ENCODE results near the gene MIER2. TPM values are rescaled to one million over a fixed set of nuclear protein-coding genes. Genes with fewer than 3 reads are reported as not detected.
A peak's percentile ranks its signal among the peaks of the same experiment; 100 is the strongest.
"Not testable (repeated sequence)": the region's sequence is repeated elsewhere in the genome, so short reads cannot be mapped to it uniquely, and the experiment has no call there.

The MIER2 gene
- total and polyA plus RNA-seq, 2 donors (not counting 1 experiment from before 2014, with no cell fraction given): 10.5 to 19.7 TPM

- ChIA-PET POLR2A (no interaction called here), CTCF (no interaction called here)
- Histone ChIP-seq H3K36me3 (replicated peaks in 1 of 2; ENCODE audit: control extremely low read depth in 1 of 2, control insufficient read depth in 1 of 2, extremely low read depth in 1 of 2, insufficient read depth in 2 of 2, low read length in 1 of 2) (no peaks in the 10 kb centered on the region), H3K9me3 (ENCODE audit: control extremely low read depth in 1 of 3, control insufficient read depth in 2 of 3, insufficient read depth in 1 of 3, low read length in 2 of 3) (peaks cover 0 to 30% (median 6%) of the 10 kb centered on the region in 3 donors), H3K4me1 (ENCODE audit: control insufficient read depth in 2 of 2, insufficient read depth in 2 of 2, low read length in 2 of 2) (peaks cover 4 to 11% of the 10 kb centered on the region in 2 donors), H3K9ac (ENCODE audit: low read length) (no peak overlapping the region), H3K4me3 (ENCODE audit: control extremely low read depth in 1 of 5, extremely low read depth in 1 of 5, insufficient read depth in 1 of 5, low read depth in 2 of 5, low read length in 4 of 5) (no peak overlapping the region), H2AFZ (ENCODE audit: insufficient read depth, low read depth, low read length, poor library complexity, severe bottlenecking) (peak overlapping the region; percentile 6), H3K27me3 (replicated peaks in 1 of 4; ENCODE audit: control extremely low read depth in 1 of 4, control insufficient read depth in 3 of 4, insufficient read depth in 4 of 4, low read length in 3 of 4) (peaks cover 0 to 16% (median 3%) of the 10 kb centered on the region in 4 experiments), H3K27ac (ENCODE audit: low read length in 2 of 2) (no peak overlapping the region), H3K79me2 (ENCODE audit: control insufficient read depth, insufficient read depth, low read length) (no peaks in the 10 kb centered on the region), H4K20me1 (ENCODE audit: control insufficient read depth, insufficient read depth, low read length, poor library complexity, severe bottlenecking) (no peaks in the 10 kb centered on the region), H3K4me2 (replicated peaks; ENCODE audit: low read depth, low read length, poor library complexity, severe bottlenecking) (no peak overlapping the region)
- H3K4me3 Mint-ChIP-seq: no peak overlapping the region
- WGBS (ENCODE audit: insufficient coverage): 24% methylated on average over 43 of the region's 44 CpGs
- peaks cover 6% of the 10 kb centered on the region for H3K9me3 Mint-ChIP-seq (ENCODE audit: insufficient read depth)
- DNase-seq: no peak
- no peak for TF ChIP-seq EZH2 (IDR thresholded peaks at IDR 0.05; ENCODE audit: borderline replicate concordance, insufficient read depth, low read depth, low read length, poor library complexity, severe bottlenecking)
- TF ChIP-seq, protein P1, sequence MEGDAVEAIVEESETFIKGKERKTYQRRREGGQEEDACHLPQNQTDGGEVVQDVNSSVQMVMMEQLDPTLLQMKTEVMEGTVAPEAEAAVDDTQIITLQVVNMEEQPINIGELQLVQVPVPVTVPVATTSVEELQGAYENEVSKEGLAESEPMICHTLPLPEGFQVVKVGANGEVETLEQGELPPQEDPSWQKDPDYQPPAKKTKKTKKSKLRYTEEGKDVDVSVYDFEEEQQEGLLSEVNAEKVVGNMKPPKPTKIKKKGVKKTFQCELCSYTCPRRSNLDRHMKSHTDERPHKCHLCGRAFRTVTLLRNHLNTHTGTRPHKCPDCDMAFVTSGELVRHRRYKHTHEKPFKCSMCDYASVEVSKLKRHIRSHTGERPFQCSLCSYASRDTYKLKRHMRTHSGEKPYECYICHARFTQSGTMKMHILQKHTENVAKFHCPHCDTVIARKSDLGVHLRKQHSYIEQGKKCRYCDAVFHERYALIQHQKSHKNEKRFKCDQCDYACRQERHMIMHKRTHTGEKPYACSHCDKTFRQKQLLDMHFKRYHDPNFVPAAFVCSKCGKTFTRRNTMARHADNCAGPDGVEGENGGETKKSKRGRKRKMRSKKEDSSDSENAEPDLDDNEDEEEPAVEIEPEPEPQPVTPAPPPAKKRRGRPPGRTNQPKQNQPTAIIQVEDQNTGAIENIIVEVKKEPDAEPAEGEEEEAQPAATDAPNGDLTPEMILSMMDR (IDR thresholded peaks at IDR 0.05): no peak
- H3K27ac Mint-ChIP-seq: no peak overlapping the region
- intact Hi-C loops (cut with micrococcal nuclease): no loop called here
- peaks cover 6% of the 10 kb centered on the region for H3K4me1 Mint-ChIP-seq
- H3K27me3 Mint-ChIP-seq: peaks cover 31% of the 10 kb centered on the region
- ATAC-seq (ENCODE audit: low read depth): no peak
Observed at GRCh38 chr19:383922-384798, 39.6 kb upstream of the MIER2 start.

DNA sequence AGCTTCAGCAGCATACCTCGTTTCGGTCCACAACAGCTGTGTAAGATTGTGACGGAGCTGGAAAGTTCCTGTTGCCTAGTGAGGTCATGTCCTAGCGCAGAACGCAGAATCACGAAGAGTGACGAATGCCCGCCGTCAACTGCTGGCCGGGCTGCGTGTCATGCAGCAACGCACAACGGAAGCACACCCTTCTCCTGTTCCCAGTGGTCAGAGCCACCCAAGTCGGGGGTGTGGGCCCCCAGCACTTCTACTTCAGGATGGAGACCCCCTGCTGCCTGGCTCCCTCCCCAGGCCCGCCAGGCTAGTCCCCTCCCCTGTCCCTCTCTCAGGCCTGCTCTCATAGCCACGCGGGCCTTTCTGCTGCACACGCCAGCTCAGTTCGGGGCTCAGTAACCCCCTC is 38.4 kb upstream of the MIER2 start:
- H3K4me3 Mint-ChIP-seq: no peak overlapping the region
- no peaks in the 10 kb centered on the region for H4K20me1 ChIP-seq (ENCODE audit: control insufficient read depth, insufficient read depth, low read length, poor library complexity, severe bottlenecking)
- ATAC-seq (ENCODE audit: low read depth): no peak
- H3K4me3 ChIP-seq (ENCODE audit: control extremely low read depth in 1 of 5, extremely low read depth in 1 of 5, insufficient read depth in 1 of 5, low read depth in 2 of 5, low read length in 4 of 5): no peak overlapping the region
- no peak overlapping the region for H3K27ac ChIP-seq (ENCODE audit: low read length in 2 of 2)
- H3K79me2 ChIP-seq (ENCODE audit: control insufficient read depth, insufficient read depth, low read length): no peaks in the 10 kb centered on the region
- H3K4me2 ChIP-seq (replicated peaks; ENCODE audit: low read depth, low read length, poor library complexity, severe bottlenecking): no peak overlapping the region
- no peak overlapping the region for H3K27ac Mint-ChIP-seq
- intact Hi-C loops (cut with micrococcal nuclease): no loop called here
- no peak for DNase-seq
- peaks cover 6% of the 10 kb centered on the region for H3K4me1 Mint-ChIP-seq
- peaks cover 0 to 16% (median 3%) of the 10 kb centered on the region in 4 experiments for H3K27me3 ChIP-seq (replicated peaks in 1 of 4; ENCODE audit: control extremely low read depth in 1 of 4, control insufficient read depth in 3 of 4, insufficient read depth in 4 of 4, low read length in 3 of 4)
- no peaks in the 10 kb centered on the region for H3K36me3 ChIP-seq (replicated peaks in 1 of 2; ENCODE audit: control extremely low read depth in 1 of 2, control insufficient read depth in 1 of 2, extremely low read depth in 1 of 2, insufficient read depth in 2 of 2, low read length in 1 of 2)
- CTCF ChIA-PET: no interaction called here
- no peak overlapping the region for H3K9ac ChIP-seq (ENCODE audit: low read length)
- 85% methylated on average over 19 of the region's 19 CpGs for whole genome bisulfite sequencing (ENCODE audit: insufficient coverage)
- peaks cover 6% of the 10 kb centered on the region for H3K9me3 Mint-ChIP-seq (ENCODE audit: insufficient read depth)
- H3K27me3 Mint-ChIP-seq: peaks cover 25% of the 10 kb centered on the region
- POLR2A ChIA-PET: no interaction called here
- TF ChIP-seq EZH2 (IDR thresholded peaks at IDR 0.05; ENCODE audit: borderline replicate concordance, insufficient read depth, low read depth, low read length, poor library complexity, severe bottlenecking): no peak
- TF ChIP-seq, protein P1 (IDR thresholded peaks at IDR 0.05): no peak
- peaks cover 0 to 31% (median 6%) of the 10 kb centered on the region in 3 donors for H3K9me3 ChIP-seq (ENCODE audit: control extremely low read depth in 1 of 3, control insufficient read depth in 2 of 3, insufficient read depth in 1 of 3, low read length in 2 of 3)
- peaks cover 4 to 11% of the 10 kb centered on the region in 2 donors for H3K4me1 ChIP-seq (ENCODE audit: control insufficient read depth in 2 of 2, insufficient read depth in 2 of 2, low read length in 2 of 2)
- no peak overlapping the region for H2AFZ ChIP-seq (ENCODE audit: insufficient read depth, low read depth, low read length, poor library complexity, severe bottlenecking)

GRCh38 chr19:382578-382977 is 38.0 kb upstream of the MIER2 start:
- H3K27me3 ChIP-seq (replicated peaks in 1 of 4; ENCODE audit: control extremely low read depth in 1 of 4, control insufficient read depth in 3 of 4, insufficient read depth in 4 of 4, low read length in 3 of 4): peaks cover 0 to 14% (median 3%) of the 10 kb centered on the region in 4 experiments
- H3K9me3 ChIP-seq (ENCODE audit: control extremely low read depth in 1 of 3, control insufficient read depth in 2 of 3, insufficient read depth in 1 of 3, low read length in 2 of 3): peaks cover 0 to 32% (median 6%) of the 10 kb centered on the region in 3 donors
- H3K79me2 ChIP-seq (ENCODE audit: control insufficient read depth, insufficient read depth, low read length); H3K9me3 Mint-ChIP-seq (ENCODE audit: insufficient read depth); H3K9ac ChIP-seq (ENCODE audit: low read length); H3K4me2 ChIP-seq (replicated peaks; ENCODE audit: low read depth, low read length, poor library complexity, severe bottlenecking); H4K20me1 ChIP-seq (ENCODE audit: control insufficient read depth, insufficient read depth, low read length, poor library complexity, severe bottlenecking); H3K4me3 ChIP-seq (ENCODE audit: control extremely low read depth in 1 of 5, extremely low read depth in 1 of 5, insufficient read depth in 1 of 5, low read depth in 2 of 5, low read length in 4 of 5); H2AFZ ChIP-seq (ENCODE audit: insufficient read depth, low read depth, low read length, poor library complexity, severe bottlenecking); H3K4me1 Mint-ChIP-seq; intact Hi-C loops (cut with micrococcal nuclease); H3K36me3 ChIP-seq (replicated peaks in 1 of 2; ENCODE audit: control extremely low read depth in 1 of 2, control insufficient read depth in 1 of 2, extremely low read depth in 1 of 2, insufficient read depth in 2 of 2, low read length in 1 of 2); CTCF ChIA-PET; POLR2A ChIA-PET; ATAC-seq (ENCODE audit: low read depth); H3K27ac ChIP-seq (ENCODE audit: low read length in 2 of 2): not testable (repeated sequence)
- Mint-ChIP-seq H3K27ac (peak overlapping the region; percentile 71), H3K27me3 (peaks cover 25% of the 10 kb centered on the region), H3K4me3 (peak overlapping the region; percentile 45)
- peaks cover 4 to 11% of the 10 kb centered on the region in 2 donors for H3K4me1 ChIP-seq (ENCODE audit: control insufficient read depth in 2 of 2, insufficient read depth in 2 of 2, low read length in 2 of 2)
- 52% methylated on average over 7 of the region's 9 CpGs for WGBS (ENCODE audit: insufficient coverage)
- peak; percentile 43 for DNase-seq

Data from B cell (primary cell).